Measurements from ENCODE around the gene UNC13C. TPM values are rescaled to one million over a fixed set of nuclear protein-coding genes. Genes with fewer than 3 reads are reported as not detected.

UNC13C gene
- total RNA-seq, 1 experiment from 2014 or later = not detected

DNA sequence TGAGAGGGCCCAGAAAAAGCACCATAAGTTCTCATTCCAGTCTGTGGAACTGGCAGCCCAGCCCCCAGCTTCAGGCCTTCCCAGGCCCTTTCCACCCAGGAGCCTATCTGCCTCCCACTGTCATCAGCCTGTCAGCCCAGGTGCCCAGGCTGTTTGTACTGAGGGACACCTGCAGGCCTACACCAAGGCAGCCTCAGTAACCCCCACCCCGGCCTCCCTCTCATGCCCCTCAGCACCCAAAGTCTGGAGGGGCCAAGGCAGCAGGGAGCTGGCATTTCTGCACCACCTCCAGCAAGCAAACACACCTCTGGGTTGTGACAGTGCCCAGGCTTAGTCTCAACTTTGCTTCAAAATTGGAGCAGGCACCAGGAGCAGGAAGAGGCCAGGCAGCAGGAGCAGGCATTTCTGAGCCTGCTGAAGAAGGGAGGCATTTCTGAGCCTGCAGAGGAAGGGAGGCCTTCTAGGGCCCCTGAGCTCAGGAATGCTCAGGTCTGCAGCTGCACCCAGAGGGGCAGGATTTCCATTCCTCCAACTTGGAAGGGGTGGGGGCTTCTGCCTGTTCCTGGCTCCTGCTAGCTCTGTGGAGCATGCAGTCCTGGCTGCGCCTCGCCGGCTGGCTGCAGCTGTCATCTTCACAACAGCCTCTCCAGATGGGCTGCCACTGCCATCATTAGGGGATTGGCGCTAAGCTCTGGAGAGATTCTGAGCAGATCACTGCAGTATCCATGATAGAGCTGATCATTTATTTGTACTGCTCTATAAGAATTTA lies 396.1 kb downstream of the UNC13C start:
- Histone ChIP-seq H3K36me3 (ENCODE audit: control insufficient read depth in 1 of 2, insufficient read depth in 2 of 2, low read length in 2 of 2) (no peaks in the 10 kb centered on the region), H3K4me1 (ENCODE audit: control insufficient read depth in 1 of 2, insufficient read depth in 2 of 2, low read length in 2 of 2) (no peaks in the 10 kb centered on the region), H4K20me1 (ENCODE audit: insufficient read depth) (no peaks in the 10 kb centered on the region), H3K9me2 (ENCODE audit: insufficient read depth) (no peaks in the 10 kb centered on the region), H3K27ac (ENCODE audit: low read depth, low read length) (no peak overlapping the region), H3K79me2 (ENCODE audit: insufficient read depth, low read length) (no peaks in the 10 kb centered on the region), H2AFZ (ENCODE audit: low read depth, low read length, poor library complexity, severe bottlenecking) (no peak overlapping the region), H3K9ac (ENCODE audit: low read length) (no peak overlapping the region), H3K27me3 (ENCODE audit: insufficient read depth, low read length) (no peaks in the 10 kb centered on the region), H3K4me2 (ENCODE audit: low read length) (no peak overlapping the region), H3K9me3 (ENCODE audit: control insufficient read depth in 1 of 2, insufficient read depth in 1 of 2, low read depth in 1 of 2, low read length in 2 of 2) (peaks cover 12 to 20% of the 10 kb centered on the region in 2 experiments; a peak in 2 of 4 replicates), H3K4me3 (replicated peaks in 1 of 2; ENCODE audit: low read depth in 1 of 2, low read length in 2 of 2) (no peak overlapping the region)
- intact Hi-C loops (cut with micrococcal nuclease) = no loop called here
- DNase-seq (ENCODE audit: low read depth, low spot score) (no peak), ATAC-seq (no peak)
- no peak for TF ChIP-seq ELF1 (IDR thresholded peaks at IDR 0.05; ENCODE audit: borderline replicate concordance, low read depth)
- TF ChIP-seq YY1 (IDR thresholded peaks at IDR 0.05; ENCODE audit: extremely low read depth, insufficient replicate concordance, low read depth, low read length) = no peak
- TF ChIP-seq, protein P1, sequence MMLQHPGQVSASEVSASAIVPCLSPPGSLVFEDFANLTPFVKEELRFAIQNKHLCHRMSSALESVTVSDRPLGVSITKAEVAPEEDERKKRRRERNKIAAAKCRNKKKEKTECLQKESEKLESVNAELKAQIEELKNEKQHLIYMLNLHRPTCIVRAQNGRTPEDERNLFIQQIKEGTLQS (IDR thresholded peaks at IDR 0.05) = no peak
- no peak for TF ChIP-seq TCF7L2 (IDR thresholded peaks at IDR 0.05; ENCODE audit: borderline replicate concordance, extremely low read depth, insufficient read depth, insufficient read length)
- TF ChIP-seq, protein P2, sequence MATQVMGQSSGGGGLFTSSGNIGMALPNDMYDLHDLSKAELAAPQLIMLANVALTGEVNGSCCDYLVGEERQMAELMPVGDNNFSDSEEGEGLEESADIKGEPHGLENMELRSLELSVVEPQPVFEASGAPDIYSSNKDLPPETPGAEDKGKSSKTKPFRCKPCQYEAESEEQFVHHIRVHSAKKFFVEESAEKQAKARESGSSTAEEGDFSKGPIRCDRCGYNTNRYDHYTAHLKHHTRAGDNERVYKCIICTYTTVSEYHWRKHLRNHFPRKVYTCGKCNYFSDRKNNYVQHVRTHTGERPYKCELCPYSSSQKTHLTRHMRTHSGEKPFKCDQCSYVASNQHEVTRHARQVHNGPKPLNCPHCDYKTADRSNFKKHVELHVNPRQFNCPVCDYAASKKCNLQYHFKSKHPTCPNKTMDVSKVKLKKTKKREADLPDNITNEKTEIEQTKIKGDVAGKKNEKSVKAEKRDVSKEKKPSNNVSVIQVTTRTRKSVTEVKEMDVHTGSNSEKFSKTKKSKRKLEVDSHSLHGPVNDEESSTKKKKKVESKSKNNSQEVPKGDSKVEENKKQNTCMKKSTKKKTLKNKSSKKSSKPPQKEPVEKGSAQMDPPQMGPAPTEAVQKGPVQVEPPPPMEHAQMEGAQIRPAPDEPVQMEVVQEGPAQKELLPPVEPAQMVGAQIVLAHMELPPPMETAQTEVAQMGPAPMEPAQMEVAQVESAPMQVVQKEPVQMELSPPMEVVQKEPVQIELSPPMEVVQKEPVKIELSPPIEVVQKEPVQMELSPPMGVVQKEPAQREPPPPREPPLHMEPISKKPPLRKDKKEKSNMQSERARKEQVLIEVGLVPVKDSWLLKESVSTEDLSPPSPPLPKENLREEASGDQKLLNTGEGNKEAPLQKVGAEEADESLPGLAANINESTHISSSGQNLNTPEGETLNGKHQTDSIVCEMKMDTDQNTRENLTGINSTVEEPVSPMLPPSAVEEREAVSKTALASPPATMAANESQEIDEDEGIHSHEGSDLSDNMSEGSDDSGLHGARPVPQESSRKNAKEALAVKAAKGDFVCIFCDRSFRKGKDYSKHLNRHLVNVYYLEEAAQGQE (IDR thresholded peaks at IDR 0.05; ENCODE audit: low read depth) = no peak
- no peak for TF ChIP-seq SIN3A (IDR thresholded peaks at IDR 0.05; ENCODE audit: low read depth)
- ChIA-PET RAD21 (ENCODE audit: low non-redundant PET in 1 of 2, low total read pairs in 2 of 2, uncharacterized antibody in 2 of 2, unreplicated experiment in 2 of 2) (no interaction called here), POLR2A (no interaction called here), CTCF (no interaction called here)
- no TSS peak for BruUV-seq (replicated peaks)

Measured in HCT116 (cell line).